Glomerular visceral epithelial cell (primary cell): ENCODE results near the gene RBM17.
"Not testable (repeated sequence)": the region's sequence is repeated elsewhere in the genome, so short reads cannot be mapped to it uniquely, and the experiment has no call there.

ENCODE experiments used
- DNase-seq: peaks from one replicate; pipeline ENCODE4 v3.0.0-alpha.2; 2016; ENCODE audit errors: extremely low spot score

Gene RBM17

GRCh38 chr10:6161921-6162320, 73.1 kb downstream of the RBM17 start:
- no peak for DNase-seq

DNA sequence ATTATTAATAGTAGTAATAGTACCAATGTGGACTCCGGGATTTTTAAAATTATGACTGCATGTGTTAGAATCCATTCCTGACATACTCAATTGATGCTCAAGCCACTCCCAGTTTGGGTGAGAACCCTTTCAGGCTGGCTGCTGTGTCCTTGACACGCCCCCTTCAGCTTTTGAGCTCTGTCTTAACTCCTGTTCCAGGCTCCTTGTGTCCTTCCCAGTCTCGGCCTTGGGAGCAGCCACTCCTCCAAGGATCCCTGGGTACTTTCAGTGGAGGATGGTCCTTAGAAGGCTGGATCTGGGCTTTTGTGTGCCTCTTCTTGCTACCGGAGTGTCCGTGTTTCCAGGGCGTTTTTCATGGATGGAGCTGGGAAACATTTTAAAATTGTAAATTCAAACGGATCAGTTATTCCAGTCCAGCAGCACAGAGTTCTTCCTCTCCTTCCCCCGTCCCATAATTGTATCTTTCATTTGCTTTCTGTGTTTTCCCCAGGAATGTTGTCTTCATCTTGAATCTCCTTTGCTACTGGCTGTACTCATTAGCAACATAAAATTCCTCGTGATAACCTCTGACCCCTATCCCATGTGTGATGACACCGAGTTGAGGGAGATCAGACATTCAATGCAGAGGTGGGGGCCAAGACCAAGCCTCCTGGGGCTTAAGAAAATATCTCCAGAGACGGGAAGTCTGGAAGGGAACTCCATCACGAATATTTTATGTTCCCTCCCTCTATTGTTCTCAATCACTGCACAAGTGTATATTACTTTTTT, 73.9 kb downstream of the RBM17 start:
- DNase-seq: no peak

GRCh38 chr10:6163364-6164270, 74.8 kb downstream of the RBM17 start:
- DNase-seq: peak; percentile 89

DNA sequence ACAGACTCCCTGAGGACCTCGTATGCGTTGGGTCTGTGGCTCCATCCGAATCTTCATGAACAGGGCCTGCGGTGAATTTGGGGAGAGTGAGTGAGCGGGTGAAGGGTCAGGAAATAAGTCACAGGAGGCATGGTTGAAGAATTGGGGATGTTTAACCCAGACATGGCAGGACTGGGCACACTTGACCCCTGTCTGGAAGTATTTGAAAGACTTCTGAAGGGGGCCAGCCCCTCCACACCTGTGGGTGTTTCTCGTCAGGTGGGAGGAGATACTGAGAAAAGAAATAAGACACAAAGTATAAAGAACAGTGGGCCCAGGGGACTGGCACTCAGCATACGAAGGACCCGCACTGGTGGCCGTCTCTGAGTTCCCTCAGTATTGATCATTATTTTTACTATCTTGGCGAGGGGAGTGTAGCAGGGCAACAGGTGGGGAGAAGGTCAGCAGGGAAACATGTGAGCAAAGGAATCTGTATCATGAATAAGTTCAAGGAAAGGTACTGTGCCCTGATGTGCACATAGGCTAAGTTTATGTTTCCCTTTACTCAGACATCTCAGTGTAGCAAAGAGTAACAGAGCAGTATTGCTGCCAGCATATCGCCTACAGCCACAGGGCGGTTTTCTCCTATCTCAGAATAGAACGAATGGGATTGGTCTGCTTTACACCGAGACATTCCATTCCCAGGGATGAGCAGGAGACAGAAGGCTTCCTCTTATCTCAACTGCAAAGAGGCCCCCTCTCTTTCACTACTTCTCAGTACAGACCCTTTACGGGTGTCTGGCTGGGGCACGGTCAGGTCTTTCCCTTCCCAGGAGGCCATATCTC, 75.6 kb downstream of the RBM17 start:
- no peak for DNase-seq

DNA sequence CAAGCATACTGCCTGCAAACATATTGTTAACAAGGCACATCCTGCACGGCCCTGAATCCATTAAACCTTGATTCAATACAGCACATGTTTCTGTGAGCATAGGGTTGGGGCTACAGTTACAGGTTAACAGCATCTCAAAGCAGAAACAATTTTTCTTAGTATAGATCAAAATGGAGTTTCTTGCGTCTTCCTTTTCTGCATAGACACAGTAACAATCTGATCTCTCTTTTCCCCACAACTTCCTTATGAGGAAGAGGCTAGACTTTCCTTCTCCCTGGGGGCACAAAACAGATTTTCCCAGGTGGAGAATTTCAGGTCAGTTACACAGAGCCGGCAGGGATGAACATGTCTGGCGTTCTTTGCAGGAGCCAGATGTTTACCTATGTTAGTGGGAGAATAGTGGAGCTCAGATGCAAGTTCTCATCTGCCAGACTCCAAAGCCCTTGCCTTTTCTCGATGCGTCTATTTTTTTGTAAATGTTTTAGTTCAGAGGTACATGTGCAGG, 76.4 kb downstream of the RBM17 start:
- DNase-seq: no peak

GRCh38 chr10:6165933-6166332, 77.1 kb downstream of the RBM17 start:
- DNase-seq: not testable (repeated sequence)
